Panc1 (cell line): ENCODE measurements around the gene ARHGEF12. TPM values are rescaled to one million over a fixed set of nuclear protein-coding genes. Genes with fewer than 3 reads are reported as not detected.

Experiments
- ATAC-seq: fragments of 200-7000 bp; cut with Tn5 transposase; 2 replicates; pipeline ENCODE4 v1.9.1; 2020; ENCODE audit warnings: mild to moderate bottlenecking, moderate library complexity
- BruUV-seq: library from RNA; stranded (reverse); fragments of 400-500 nt; replicated peaks from 2 replicates; lab custom pipeline; 2021; lab: Mats Ljungman, UMichigan
- CTCF ChIA-PET: fragments of 300-600 bp; sonication (Branson Sonifier 250); formaldehyde crosslinking; loops from one replicate; lab custom pipeline; 2022; ENCODE audit warnings: antibody characterized with exemption; lab: Charles Lee
- POLR2A ChIA-PET: fragments of 300-600 bp; sonication (Branson Sonifier 250); formaldehyde crosslinking; loops from one replicate; lab custom pipeline; 2022; ENCODE audit warnings: antibody characterized with exemption; lab: Charles Lee
- DNase-seq: peaks from one replicate; pipeline ENCODE4 v3.0.0-alpha.2; 2010; ENCODE audit warnings: low read depth, low spot score
- H3K27ac ChIP-seq: 2 replicates; pipeline ENCODE4 v1.5.1; 2011; ENCODE audit warnings: mild to moderate bottlenecking, low read length, inconsistent platforms
- H3K27me3 ChIP-seq: fragments of 200-500 bp; sonication (Bioruptor generic); 2 replicates; pipeline ENCODE4 v1.6.0; 2014; ENCODE audit warnings: low read length, inconsistent platforms; ENCODE audit not compliant: control insufficient read depth, insufficient read depth
- H3K36me3 ChIP-seq: fragments of 200-500 bp; sonication (Bioruptor generic); 2 replicates; pipeline ENCODE4 v1.5.1; 2014; ENCODE audit warnings: inconsistent platforms, mild to moderate bottlenecking, low read length, moderate library complexity; ENCODE audit not compliant: control insufficient read depth, insufficient read depth
- H3K4me1 ChIP-seq: 2 replicates; pipeline ENCODE4 v1.5.1; 2011; ENCODE audit warnings: inconsistent platforms, mild to moderate bottlenecking, low read length, moderate library complexity; ENCODE audit not compliant: control insufficient read depth, insufficient read depth
- H3K4me3 ChIP-seq, 2 experiments: 2 replicates each; pipeline ENCODE4 v1.5.1; 2011 to 2012; ENCODE audit warnings: low read depth in 2 of 2, low read length in 2 of 2, mild to moderate bottlenecking in 2 of 2, inconsistent platforms in 1 of 2, moderate library complexity in 1 of 2
- H3K9me3 ChIP-seq: fragments of 200-500 bp; sonication (Bioruptor generic); 2 replicates; pipeline ENCODE4 v1.5.1; 2014; ENCODE audit warnings: low read depth, mild to moderate bottlenecking, inconsistent platforms, low read length, moderate library complexity; ENCODE audit not compliant: control insufficient read depth, insufficient read depth
- POLR2AphosphoS5 ChIP-seq: IDR thresholded peaks from 2 replicates; pipeline ENCODE4 v1.6.1; 2012; ENCODE audit warnings: mild to moderate bottlenecking, low read depth, low read length, moderate library complexity
- SIN3A ChIP-seq: IDR thresholded peaks from 2 replicates; pipeline ENCODE4 v1.6.1; 2012; ENCODE audit warnings: low read depth, mild to moderate bottlenecking, low read length, moderate library complexity, borderline replicate concordance; ENCODE audit not compliant: insufficient read depth
- TCF7L2 ChIP-seq: IDR thresholded peaks from 2 replicates; pipeline ENCODE4 v1.6.1; 2011; ENCODE audit warnings: mild to moderate bottlenecking, low read depth, low read length, inconsistent platforms
- in situ Hi-C: cut with HindIII; loops from 2 replicates; pipeline ENCODE4 v1.10.0; 2016; ENCODE audit warnings: low sequenced_read_pairs, low pct_unique_long_range_greater_than_20kb
- intact Hi-C: fragments of 100-400 bp; cut with micrococcal nuclease; formaldehyde crosslinking; loops from one replicate; pipeline ENCODE4 v1.10.0; 2022; ENCODE audit not compliant: unreplicated experiment
- total RNA-seq: library from RNA; stranded (reverse); gene quantifications from one replicate; pipeline ENCODE4 v1.2.1, GENCODE V29; 2021; ENCODE audit not compliant: unreplicated experiment
- TF ChIP-seq, protein P1 (sequence below): fragments of 450-650 bp; IDR thresholded peaks from 2 replicates; pipeline ENCODE4 v1.5.1; 2017; ENCODE audit warnings: mild to moderate bottlenecking
- TF ChIP-seq, protein P2 (sequence below), 2 experiments: IDR thresholded peaks; 2 replicates each; pipeline ENCODE4 v1.6.1; 2011 to 2012; ENCODE audit warnings: low read depth in 2 of 2, control low read depth in 1 of 2, low read length in 1 of 2, mild to moderate bottlenecking in 1 of 2, moderate library complexity in 1 of 2; ENCODE audit not compliant: insufficient read depth in 1 of 2

Gene ARHGEF12
- total RNA-seq, 1 experiment from 2014 or later = 182 TPM

DNA sequence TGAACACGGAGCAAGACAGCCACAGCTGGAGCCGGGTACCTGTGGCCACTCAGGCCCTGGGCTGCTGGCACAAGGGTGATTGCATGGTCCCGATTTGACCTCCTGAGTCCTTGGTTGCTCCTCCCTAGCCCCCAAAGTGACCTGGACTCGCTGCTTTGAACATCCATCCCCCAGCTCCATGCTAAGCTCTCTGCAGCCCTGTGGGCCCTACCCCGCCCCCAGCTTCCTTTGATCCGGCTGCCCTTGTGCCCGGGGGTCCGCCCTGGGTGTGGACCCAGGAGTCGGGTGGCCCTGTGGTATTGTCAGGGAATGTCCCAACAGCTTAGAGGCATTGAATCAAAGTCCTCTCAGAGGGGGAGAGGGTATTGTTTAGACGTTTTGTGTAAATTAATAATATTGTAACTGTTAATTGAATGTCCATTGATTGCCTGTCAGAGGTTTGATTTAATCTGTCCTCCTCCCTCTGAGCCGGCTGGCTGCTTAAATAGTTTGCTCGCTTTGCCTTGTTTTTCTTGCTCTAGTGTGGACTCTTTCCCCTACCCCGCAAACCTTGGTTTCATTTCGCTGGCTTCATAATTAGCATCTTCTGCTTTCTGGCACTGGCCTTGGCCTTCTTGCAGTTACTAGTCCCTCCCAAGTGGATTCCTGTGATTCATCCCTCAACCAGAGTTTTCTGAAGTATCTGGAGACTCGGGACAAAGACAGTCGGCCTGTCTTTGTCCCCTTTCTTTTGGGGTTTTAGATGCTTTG lies 196.0 kb downstream of the ARHGEF12 start:
- ATAC-seq = no peak
- in situ Hi-C loops (no loop called here), intact Hi-C loops (no loop called here)
- CTCF ChIA-PET = no interaction called here
- TF ChIP-seq SIN3A = no peak
- no peak for TF ChIP-seq TCF7L2
- TF ChIP-seq, protein P1, sequence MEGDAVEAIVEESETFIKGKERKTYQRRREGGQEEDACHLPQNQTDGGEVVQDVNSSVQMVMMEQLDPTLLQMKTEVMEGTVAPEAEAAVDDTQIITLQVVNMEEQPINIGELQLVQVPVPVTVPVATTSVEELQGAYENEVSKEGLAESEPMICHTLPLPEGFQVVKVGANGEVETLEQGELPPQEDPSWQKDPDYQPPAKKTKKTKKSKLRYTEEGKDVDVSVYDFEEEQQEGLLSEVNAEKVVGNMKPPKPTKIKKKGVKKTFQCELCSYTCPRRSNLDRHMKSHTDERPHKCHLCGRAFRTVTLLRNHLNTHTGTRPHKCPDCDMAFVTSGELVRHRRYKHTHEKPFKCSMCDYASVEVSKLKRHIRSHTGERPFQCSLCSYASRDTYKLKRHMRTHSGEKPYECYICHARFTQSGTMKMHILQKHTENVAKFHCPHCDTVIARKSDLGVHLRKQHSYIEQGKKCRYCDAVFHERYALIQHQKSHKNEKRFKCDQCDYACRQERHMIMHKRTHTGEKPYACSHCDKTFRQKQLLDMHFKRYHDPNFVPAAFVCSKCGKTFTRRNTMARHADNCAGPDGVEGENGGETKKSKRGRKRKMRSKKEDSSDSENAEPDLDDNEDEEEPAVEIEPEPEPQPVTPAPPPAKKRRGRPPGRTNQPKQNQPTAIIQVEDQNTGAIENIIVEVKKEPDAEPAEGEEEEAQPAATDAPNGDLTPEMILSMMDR = no peak
- TF ChIP-seq, protein P2, sequence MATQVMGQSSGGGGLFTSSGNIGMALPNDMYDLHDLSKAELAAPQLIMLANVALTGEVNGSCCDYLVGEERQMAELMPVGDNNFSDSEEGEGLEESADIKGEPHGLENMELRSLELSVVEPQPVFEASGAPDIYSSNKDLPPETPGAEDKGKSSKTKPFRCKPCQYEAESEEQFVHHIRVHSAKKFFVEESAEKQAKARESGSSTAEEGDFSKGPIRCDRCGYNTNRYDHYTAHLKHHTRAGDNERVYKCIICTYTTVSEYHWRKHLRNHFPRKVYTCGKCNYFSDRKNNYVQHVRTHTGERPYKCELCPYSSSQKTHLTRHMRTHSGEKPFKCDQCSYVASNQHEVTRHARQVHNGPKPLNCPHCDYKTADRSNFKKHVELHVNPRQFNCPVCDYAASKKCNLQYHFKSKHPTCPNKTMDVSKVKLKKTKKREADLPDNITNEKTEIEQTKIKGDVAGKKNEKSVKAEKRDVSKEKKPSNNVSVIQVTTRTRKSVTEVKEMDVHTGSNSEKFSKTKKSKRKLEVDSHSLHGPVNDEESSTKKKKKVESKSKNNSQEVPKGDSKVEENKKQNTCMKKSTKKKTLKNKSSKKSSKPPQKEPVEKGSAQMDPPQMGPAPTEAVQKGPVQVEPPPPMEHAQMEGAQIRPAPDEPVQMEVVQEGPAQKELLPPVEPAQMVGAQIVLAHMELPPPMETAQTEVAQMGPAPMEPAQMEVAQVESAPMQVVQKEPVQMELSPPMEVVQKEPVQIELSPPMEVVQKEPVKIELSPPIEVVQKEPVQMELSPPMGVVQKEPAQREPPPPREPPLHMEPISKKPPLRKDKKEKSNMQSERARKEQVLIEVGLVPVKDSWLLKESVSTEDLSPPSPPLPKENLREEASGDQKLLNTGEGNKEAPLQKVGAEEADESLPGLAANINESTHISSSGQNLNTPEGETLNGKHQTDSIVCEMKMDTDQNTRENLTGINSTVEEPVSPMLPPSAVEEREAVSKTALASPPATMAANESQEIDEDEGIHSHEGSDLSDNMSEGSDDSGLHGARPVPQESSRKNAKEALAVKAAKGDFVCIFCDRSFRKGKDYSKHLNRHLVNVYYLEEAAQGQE (IDR thresholded peaks at IDR 0.05; ENCODE audit: insufficient read depth in 1 of 2, low read depth in 2 of 2, low read length in 1 of 2) = no peak
- no peak for TF ChIP-seq POLR2AphosphoS5
- no TSS peak for BruUV-seq
- DNase-seq = no peak
- POLR2A ChIA-PET = no interaction called here
- no peak overlapping the region; the same call in 1 of the 2 replicates for H3K27ac ChIP-seq
- no peaks in the 10 kb centered on the region for H3K36me3 ChIP-seq
- H3K27me3 ChIP-seq = no peaks in the 10 kb centered on the region
- H3K4me1 ChIP-seq = no peaks in the 10 kb centered on the region
- H3K9me3 ChIP-seq = no peaks in the 10 kb centered on the region
- no peak overlapping the region for H3K4me3 ChIP-seq

DNA sequence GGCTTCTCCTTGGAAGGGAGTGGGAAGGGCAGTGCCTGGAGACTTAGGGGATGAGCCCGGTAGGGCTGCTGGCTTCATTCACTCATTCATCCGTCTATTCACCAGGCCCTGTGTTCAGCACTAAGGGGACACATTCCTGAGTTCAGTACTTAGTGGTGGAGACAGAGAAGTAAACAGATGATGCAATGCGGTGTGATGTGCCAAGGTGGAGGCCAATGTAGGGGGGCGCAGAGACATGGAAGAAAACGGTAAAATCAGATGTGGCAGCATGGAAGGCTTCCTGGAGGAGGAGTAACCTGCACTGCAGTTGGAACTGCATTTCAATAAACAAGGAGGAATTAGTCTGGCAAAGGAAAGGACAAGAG lies 196.6 kb downstream of the ARHGEF12 start:
- Histone ChIP-seq H3K9me3 (no peaks in the 10 kb centered on the region), H3K27ac (no peak overlapping the region; the same call in 1 of the 2 replicates), H3K27me3 (no peaks in the 10 kb centered on the region), H3K36me3 (no peaks in the 10 kb centered on the region), H3K4me3 (no peak overlapping the region), H3K4me1 (no peaks in the 10 kb centered on the region)
- in situ Hi-C loops (no loop called here), intact Hi-C loops (no loop called here)
- CTCF ChIA-PET = no interaction called here
- no TSS peak for BruUV-seq
- TF ChIP-seq, protein P1 = no peak
- TF ChIP-seq SIN3A (no peak), TCF7L2 (no peak), POLR2AphosphoS5 (no peak)
- TF ChIP-seq, protein P2 (IDR thresholded peaks at IDR 0.05; ENCODE audit: insufficient read depth in 1 of 2, low read depth in 2 of 2, low read length in 1 of 2) = no peak
- POLR2A ChIA-PET = no interaction called here
- ATAC-seq (no peak), DNase-seq (no peak)
